ENCODE results near the gene SMAD2.

Gene SMAD2

GRCh38 chr18:47930931-47931717, 665 bp upstream of the SMAD2 start:
- Histone ChIP-seq H3K4me1 (peaks cover 5% of the 10 kb centered on the region), H3K27me3 (ENCODE audit: control insufficient read depth, insufficient read depth, low read length) (no peaks in the 10 kb centered on the region)
- no peak for TF ChIP-seq CTCF (IDR thresholded peaks at IDR 0.05)

GRCh38 chr18:47929681-47930198, 719 bp downstream of the SMAD2 start:
- Histone ChIP-seq H3K4me2 (ENCODE audit: low read length) (peak overlapping the region; percentile 78), H2AFZ (peak overlapping the region; percentile 87), H3K79me2 (peaks cover 26% of the 10 kb centered on the region), H3K9ac (peak overlapping the region; percentile 82), H3K27me3 (ENCODE audit: control insufficient read depth, insufficient read depth, low read length) (no peaks in the 10 kb centered on the region), H3K27ac (peak overlapping the region; percentile 87), H3K9me3 (ENCODE audit: control insufficient read depth, low read length) (no peaks in the 10 kb centered on the region), H3K4me3 (ENCODE audit: low read depth, low read length) (peak overlapping the region; percentile 95), H3K36me3 (ENCODE audit: control insufficient read depth, insufficient read depth, low read length) (no peaks in the 10 kb centered on the region), H3K4me1 (peaks cover 14% of the 10 kb centered on the region)
- TF ChIP-seq CTCF (IDR thresholded peaks at IDR 0.05) = no peak

More at GRCh38 chr18:47930931-47931717, 665 bp upstream of the SMAD2 start:
- peak overlapping the region; percentile 85 for H3K4me3 ChIP-seq (ENCODE audit: low read depth, low read length)
- H3K27ac ChIP-seq = peak overlapping the region; percentile 82
- no peak overlapping the region for H3K9ac ChIP-seq
- H2AFZ ChIP-seq = peak overlapping the region; percentile 98
- no peaks in the 10 kb centered on the region for H3K36me3 ChIP-seq (ENCODE audit: control insufficient read depth, insufficient read depth, low read length)
- peak overlapping the region; percentile 87 for H3K4me2 ChIP-seq (ENCODE audit: low read length)
- H3K9me3 ChIP-seq (ENCODE audit: control insufficient read depth, low read length) = no peaks in the 10 kb centered on the region
- H3K79me2 ChIP-seq = peaks cover 16% of the 10 kb centered on the region

GRCh38 chr18:47928466-47928865, 2.0 kb downstream of the SMAD2 start:
- no peak for TF ChIP-seq CTCF (IDR thresholded peaks at IDR 0.05)

GRCh38 chr18:47926101-47926850, 4.2 kb downstream of the SMAD2 start:
- Histone ChIP-seq H3K9me3 (ENCODE audit: control insufficient read depth, low read length) (no peaks in the 10 kb centered on the region), H3K27me3 (ENCODE audit: control insufficient read depth, insufficient read depth, low read length) (no peaks in the 10 kb centered on the region), H2AFZ (no peak overlapping the region), H3K36me3 (ENCODE audit: control insufficient read depth, insufficient read depth, low read length) (no peaks in the 10 kb centered on the region), H3K4me2 (ENCODE audit: low read length) (no peak overlapping the region), H3K79me2 (peaks cover 31% of the 10 kb centered on the region), H3K4me1 (peaks cover 14% of the 10 kb centered on the region), H3K9ac (no peak overlapping the region), H3K27ac (no peak overlapping the region), H3K4me3 (ENCODE audit: low read depth, low read length) (no peak overlapping the region)
- TF ChIP-seq CTCF (IDR thresholded peaks at IDR 0.05) = no peak

More at GRCh38 chr18:47928466-47928865, 2.0 kb downstream of the SMAD2 start:
- H3K27ac ChIP-seq = no peak overlapping the region
- H3K27me3 ChIP-seq (ENCODE audit: control insufficient read depth, insufficient read depth, low read length) = no peaks in the 10 kb centered on the region
- no peaks in the 10 kb centered on the region for H3K36me3 ChIP-seq (ENCODE audit: control insufficient read depth, insufficient read depth, low read length)
- peaks cover 14% of the 10 kb centered on the region for H3K4me1 ChIP-seq
- H3K4me2 ChIP-seq (ENCODE audit: low read length) = peak overlapping the region; percentile 19
- H3K9ac ChIP-seq = no peak overlapping the region
- H2AFZ ChIP-seq = no peak overlapping the region
- no peaks in the 10 kb centered on the region for H3K9me3 ChIP-seq (ENCODE audit: control insufficient read depth, low read length)
- peaks cover 29% of the 10 kb centered on the region for H3K79me2 ChIP-seq
- H3K4me3 ChIP-seq (ENCODE audit: low read depth, low read length) = no peak overlapping the region
